OCI-LY7 (cell line): ENCODE measurements around the gene MFN1. TPM values are rescaled to one million over a fixed set of nuclear protein-coding genes. Genes with fewer than 3 reads are reported as not detected.
A peak's percentile ranks its signal among the peaks of the same experiment; 100 is the strongest.

Experiments
- BruUV-seq: library from RNA; stranded (reverse); fragments of 400-500 nt; replicated peaks from 2 replicates; lab custom pipeline; 2021; lab: Mats Ljungman, UMichigan
- CTCF ChIA-PET: fragments of 300-600 bp; sonication (Branson Sonifier 250); formaldehyde crosslinking; loops from one replicate; lab custom pipeline; 2022; ENCODE audit warnings: antibody characterized with exemption; ENCODE audit not compliant: unreplicated experiment; lab: Charles Lee
- POLR2A ChIA-PET: fragments of 300-600 bp; sonication (Branson Sonifier 250); formaldehyde crosslinking; loops from one replicate; lab custom pipeline; 2022; ENCODE audit warnings: antibody characterized with exemption; lab: Charles Lee
- DNase-seq: peaks from one replicate; pipeline ENCODE4 v3.0.0-alpha.2; 2015; ENCODE audit warnings: low spot score
- H2AFZ ChIP-seq: fragments of 200-600 bp; sonication (generic), shearing (Covaris generic); 2 replicates; pipeline ENCODE4 v1.6.1; 2014; ENCODE audit warnings: mild to moderate bottlenecking, antibody characterized with exemption, low read length, moderate library complexity
- H3K27ac ChIP-seq: fragments of 200-600 bp; sonication (generic); 2 replicates; pipeline ENCODE4 v1.5.1; 2014; ENCODE audit warnings: mixed run types, low read depth, mild to moderate bottlenecking, moderate library complexity, low read length, inconsistent platforms; ENCODE audit not compliant: poor library complexity, severe bottlenecking
- H3K36me3 ChIP-seq: fragments of 200-600 bp; sonication (generic); 2 replicates; pipeline ENCODE4 v1.6.1; 2014; ENCODE audit warnings: mild to moderate bottlenecking, antibody characterized with exemption, low read length, moderate library complexity, mixed read lengths; ENCODE audit not compliant: insufficient read depth
- H3K4me1 ChIP-seq: fragments of 200-600 bp; sonication (generic); 2 replicates; pipeline ENCODE4 v1.5.1; 2014; ENCODE audit warnings: mild to moderate bottlenecking, low read length; ENCODE audit not compliant: insufficient read depth, poor library complexity, severe bottlenecking
- H3K4me2 ChIP-seq: fragments of 200-600 bp; sonication (generic); 2 replicates; pipeline ENCODE4 v1.6.1; 2014; ENCODE audit warnings: mild to moderate bottlenecking, low read length
- H3K4me3 ChIP-seq: fragments of 200-600 bp; sonication (generic); 2 replicates; pipeline ENCODE4 v1.5.1; 2014; ENCODE audit warnings: mild to moderate bottlenecking, low read depth, low read length; ENCODE audit not compliant: poor library complexity, severe bottlenecking
- H3K79me2 ChIP-seq: fragments of 200-600 bp; sonication (generic); 2 replicates; pipeline ENCODE4 v1.6.1; 2016; ENCODE audit warnings: low read depth, mild to moderate bottlenecking, low read length, moderate library complexity, mixed read lengths; ENCODE audit not compliant: insufficient read depth
- H3K9me2 ChIP-seq: fragments of 200-600 bp; sonication (generic); 2 replicates; pipeline ENCODE4 v1.6.1; 2016; ENCODE audit warnings: mild to moderate bottlenecking, low read length, mixed read lengths; ENCODE audit not compliant: insufficient read depth
- H3K9me3 ChIP-seq: fragments of 200-600 bp; sonication (generic); 2 replicates; pipeline ENCODE4 v1.6.1; 2014; ENCODE audit warnings: mild to moderate bottlenecking, mixed run types, low read length, mixed read lengths
- H4K20me1 ChIP-seq: fragments of 200-600 bp; sonication (generic); 2 replicates; pipeline ENCODE4 v1.6.1; 2014; ENCODE audit warnings: mild to moderate bottlenecking, antibody characterized with exemption, low read length, moderate library complexity, mixed read lengths; ENCODE audit not compliant: insufficient read depth
- CTCF ChIP-seq: fragments of 200-600 bp; sonication (generic); conservative IDR thresholded peaks from 2 replicates; pipeline ENCODE4 v1.5.1; 2014; ENCODE audit warnings: mild to moderate bottlenecking, antibody characterized with exemption, low read length, moderate library complexity, mixed read lengths
- EZH2phosphoT487 ChIP-seq: fragments of 200-600 bp; sonication (generic); IDR thresholded peaks from 2 replicates; pipeline ENCODE4 v1.6.1; 2018; ENCODE audit warnings: low read depth, borderline replicate concordance, mild to moderate bottlenecking, mixed run types, antibody characterized with exemption, low read length, moderate library complexity, mixed read lengths
- intact Hi-C: fragments of 100-400 bp; cut with micrococcal nuclease; formaldehyde crosslinking; loops from one replicate; pipeline ENCODE4 v1.10.0; 2022; ENCODE audit not compliant: unreplicated experiment
- total RNA-seq, 2 experiments: library from RNA; depleted of rRNA in 1 of 2; stranded (reverse); fragments of >200 nt in 1 of 2; shearing (Covaris generic) in 1 of 2; gene quantifications; 2 replicates each; pipeline ENCODE4 v1.2.3, GENCODE V29; 2014 to 2022

The MFN1 gene
- total RNA-seq, 2 experiments from 2014 or later, result 23.0 to 41.8 TPM

GRCh38 chr3:179432021-179432420 lies 84.5 kb downstream of the MFN1 start:
- peak overlapping the region; percentile 3; the same call in 1 of the 2 replicates for H2AFZ ChIP-seq
- H3K79me2 ChIP-seq, result no peaks in the 10 kb centered on the region
- BruUV-seq, result no TSS peak
- no peaks in the 10 kb centered on the region for H3K9me2 ChIP-seq
- intact Hi-C loops, result no loop called here
- TF ChIP-seq CTCF (no peak), EZH2phosphoT487 (no peak)
- no peaks in the 10 kb centered on the region for H3K36me3 ChIP-seq
- ChIA-PET POLR2A (interaction anchor here (0.5 to 2.4 kb wide), 9 partner anchors 11 to 461 kb away, joined by 3 to 6 read pairs (median 3); no protein-coding TSS in a partner anchor), CTCF (no interaction called here)
- no peak overlapping the region for H3K27ac ChIP-seq
- no peaks in the 10 kb centered on the region for H3K9me3 ChIP-seq
- peaks cover 23% of the 10 kb centered on the region for H3K4me1 ChIP-seq
- peak; percentile 71 for DNase-seq
- peak overlapping the region; percentile 14 for H3K4me3 ChIP-seq
- peak overlapping the region; percentile 72 for H3K4me2 ChIP-seq
- H4K20me1 ChIP-seq, result no peaks in the 10 kb centered on the region

GRCh38 chr3:179432451-179432850 lies 84.9 kb downstream of the MFN1 start:
- Histone ChIP-seq H3K4me2 (peak overlapping the region; percentile 72), H3K27ac (no peak overlapping the region), H3K9me2 (no peaks in the 10 kb centered on the region), H2AFZ (peak overlapping the region; percentile 3; the same call in 1 of the 2 replicates), H3K4me1 (peaks cover 23% of the 10 kb centered on the region), H4K20me1 (no peaks in the 10 kb centered on the region), H3K4me3 (no peak overlapping the region), H3K36me3 (no peaks in the 10 kb centered on the region), H3K9me3 (no peaks in the 10 kb centered on the region), H3K79me2 (no peaks in the 10 kb centered on the region)
- intact Hi-C loops, result no loop called here
- BruUV-seq, result no TSS peak
- ChIA-PET POLR2A (interaction anchor here (0.5 to 2.4 kb wide), 6 partner anchors 10 to 287 kb away, joined by 3 to 6 read pairs (median 3); no protein-coding TSS in a partner anchor), CTCF (no interaction called here)
- TF ChIP-seq EZH2phosphoT487 (no peak), CTCF (no peak)
- DNase-seq, result no peak

- no peak for TF ChIP-seq CTCF
- TF ChIP-seq EZH2phosphoT487, result no peak
- H3K36me3 ChIP-seq, result no peaks in the 10 kb centered on the region
- H3K4me1 ChIP-seq, result peaks cover 41% of the 10 kb centered on the region
- no peaks in the 10 kb centered on the region for H3K79me2 ChIP-seq
- DNase-seq, result no peak
- ChIA-PET POLR2A (interaction anchor here (0.6 to 2.4 kb wide), 9 partner anchors 10 to 259 kb away, joined by 3 to 9 read pairs (median 6); partner anchors contain the start of gene ACTL6A), CTCF (no interaction called here)
- H3K27ac ChIP-seq, result no peak overlapping the region
- H3K4me3 ChIP-seq, result no peak overlapping the region
- no peaks in the 10 kb centered on the region for H3K9me3 ChIP-seq
- peak overlapping the region; percentile 54 for H2AFZ ChIP-seq
- H3K4me2 ChIP-seq, result no peak overlapping the region
- H3K9me2 ChIP-seq, result no peaks in the 10 kb centered on the region
- BruUV-seq, result no TSS peak
- intact Hi-C loops, result loop anchor here (5.0 kb wide), 1 partner anchor 89 kb away; the partner anchor contains the start of gene MFN1
- H4K20me1 ChIP-seq, result no peaks in the 10 kb centered on the region
These were observed 89.0 kb downstream of the MFN1 start for GRCh38 chr3:179436517-179436916.
